CD8-positive, alpha-beta memory T cell (primary cell): ENCODE measurements around the gene IRF9. TPM values are rescaled to one million over a fixed set of nuclear protein-coding genes. Genes with fewer than 3 reads are reported as not detected.

Source experiments
- CTCF ChIA-PET: fragments of 350-600 bp; sonication (Branson Sonifier 250); formaldehyde crosslinking; loops from one replicate; lab custom pipeline; 2021; ENCODE audit warnings: antibody characterized with exemption; lab: Charles Lee
- POLR2A ChIA-PET: fragments of 350-600 bp; sonication (Branson Sonifier 250); formaldehyde crosslinking; loops from one replicate; lab custom pipeline; 2021; ENCODE audit warnings: antibody characterized with exemption; lab: Charles Lee
- DNase-seq, 5 donors: peaks; one replicate each; pipeline versions ENCODE4 v3.0.0 to v3.0.0-alpha.2; 2020 to 2022; ENCODE audit warnings: mixed read lengths in 1 of 5
- H3K27ac ChIP-seq: one replicate; pipeline ENCODE4 v1.7.0; 2013; ENCODE audit warnings: low read depth, mild to moderate bottlenecking, low read length, moderate library complexity
- H3K27me3 ChIP-seq: 2 replicates; pipeline ENCODE4 v1.7.0; 2013; ENCODE audit warnings: low read length, mild to moderate bottlenecking; ENCODE audit not compliant: insufficient read depth, poor library complexity, severe bottlenecking
- H3K36me3 ChIP-seq: 2 replicates; pipeline ENCODE4 v1.7.0; 2013; ENCODE audit warnings: mild to moderate bottlenecking, low read length, moderate library complexity; ENCODE audit not compliant: insufficient read depth
- H3K4me1 ChIP-seq: 2 replicates; pipeline ENCODE4 v1.7.0; 2013; ENCODE audit warnings: mild to moderate bottlenecking, low read length, moderate library complexity; ENCODE audit not compliant: insufficient read depth
- H3K4me3 ChIP-seq: 2 replicates; pipeline ENCODE4 v1.7.0; 2013; ENCODE audit warnings: mild to moderate bottlenecking, low read length
- H3K9me3 ChIP-seq: 2 replicates; pipeline ENCODE4 v1.7.0; 2013; ENCODE audit warnings: mild to moderate bottlenecking, low read length
- H3K27ac Mint-ChIP-seq, 8 donors: one replicate each; pipeline ENCODE4 v1.8.0; 2020 to 2021; ENCODE audit warnings: mixed read lengths in 8 of 8, mild to moderate bottlenecking in 6 of 8, inconsistent platforms in 3 of 8, moderate library complexity in 3 of 8
- H3K27me3 Mint-ChIP-seq, 2 donors: one replicate each; pipeline ENCODE4 v1.8.0; 2020 to 2021; ENCODE audit warnings: mixed read lengths in 2 of 2, mild to moderate bottlenecking in 1 of 2, moderate library complexity in 1 of 2
- H3K36me3 Mint-ChIP-seq, 3 donors: one replicate each; pipeline ENCODE4 v1.8.0; 2020 to 2021; ENCODE audit warnings: mixed read lengths in 3 of 3, inconsistent platforms in 1 of 3, mild to moderate bottlenecking in 1 of 3
- H3K4me1 Mint-ChIP-seq, 3 donors: one replicate each; pipeline ENCODE4 v1.8.0; 2020 to 2021; ENCODE audit warnings: mixed read lengths in 3 of 3, inconsistent platforms in 1 of 3, mild to moderate bottlenecking in 1 of 3
- H3K4me3 Mint-ChIP-seq, 7 donors: one replicate each; pipeline ENCODE4 v1.8.0; 2020 to 2021; ENCODE audit warnings: mixed read lengths in 7 of 7, mild to moderate bottlenecking in 6 of 7, moderate library complexity in 4 of 7, inconsistent platforms in 2 of 7
- H3K9me3 Mint-ChIP-seq, 5 donors: one replicate each; pipeline ENCODE4 v1.8.0; 2020 to 2022; ENCODE audit warnings: mixed read lengths in 5 of 5, mild to moderate bottlenecking in 3 of 5, moderate library complexity in 2 of 5, inconsistent platforms in 1 of 5
- polyA plus RNA-seq: library from polyadenylated mRNA; unstranded; fragments of 300-500 nt; fragmentation: Illumina TruSeq; gene quantifications from one replicate; pipeline ENCODE4 v1.2.3, GENCODE V29; 2021
- total RNA-seq, 2 experiments: library from RNA; stranded (reverse); gene quantifications; one replicate each; pipeline ENCODE4 v1.2.3, GENCODE V29; 2021

Gene IRF9
- total and polyA plus RNA-seq, 3 experiments from 2014 or later = 62.0 to 91.7 (median 68.6) TPM

DNA sequence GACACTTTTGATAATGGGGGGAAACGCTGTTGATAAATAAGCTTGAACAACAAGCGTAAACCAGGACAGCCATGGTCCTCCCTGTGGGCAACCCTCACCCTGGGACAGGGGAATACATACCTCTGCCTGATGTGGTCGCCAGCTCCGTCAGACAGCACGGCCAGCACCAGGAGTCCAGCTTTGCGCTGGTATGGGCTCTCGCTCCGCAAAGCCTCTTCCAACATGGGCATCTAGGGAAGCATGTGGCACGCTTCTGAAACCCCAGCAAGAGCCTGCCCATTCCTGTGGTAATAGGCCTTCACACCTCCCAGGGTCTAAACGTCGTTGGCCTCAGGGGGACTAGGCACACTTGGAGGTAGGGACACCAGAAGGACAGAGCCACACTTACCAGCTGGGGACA is 24.7 kb downstream of the IRF9 start:
- H3K27me3 ChIP-seq = no peaks in the 10 kb centered on the region
- H3K9me3 Mint-ChIP-seq = no peaks in the 10 kb centered on the region
- ChIA-PET CTCF (interaction anchor here (1.3 to 5.2 kb wide), 3 partner anchors 10 to 246 kb away, joined by 4 to 36 read pairs (median 6); partner anchors contain the start of genes IRF9 and TM9SF1), POLR2A (interaction anchor here (0.6 to 1.2 kb wide), 2 partner anchors 10 to 27 kb away, joined by 3 read pairs; no protein-coding TSS in a partner anchor)
- H3K27ac Mint-ChIP-seq = peak overlapping the region in 3 of 8 donors; percentile 58 to 99 (median 66)
- no peaks in the 10 kb centered on the region for H3K27me3 Mint-ChIP-seq
- peaks cover 0 to 70% (median 3%) of the 10 kb centered on the region in 3 donors for H3K36me3 Mint-ChIP-seq
- H3K27ac ChIP-seq = no peak overlapping the region
- H3K4me1 Mint-ChIP-seq = peaks cover 24 to 34% (median 29%) of the 10 kb centered on the region in 3 donors
- no peak overlapping the region for H3K4me3 ChIP-seq
- no peaks in the 10 kb centered on the region for H3K9me3 ChIP-seq
- peak overlapping the region in 1 of 7 donors; percentile 24 for H3K4me3 Mint-ChIP-seq
- DNase-seq = no peak
- peaks cover 31% of the 10 kb centered on the region for H3K36me3 ChIP-seq
- peaks cover 25% of the 10 kb centered on the region for H3K4me1 ChIP-seq

DNA sequence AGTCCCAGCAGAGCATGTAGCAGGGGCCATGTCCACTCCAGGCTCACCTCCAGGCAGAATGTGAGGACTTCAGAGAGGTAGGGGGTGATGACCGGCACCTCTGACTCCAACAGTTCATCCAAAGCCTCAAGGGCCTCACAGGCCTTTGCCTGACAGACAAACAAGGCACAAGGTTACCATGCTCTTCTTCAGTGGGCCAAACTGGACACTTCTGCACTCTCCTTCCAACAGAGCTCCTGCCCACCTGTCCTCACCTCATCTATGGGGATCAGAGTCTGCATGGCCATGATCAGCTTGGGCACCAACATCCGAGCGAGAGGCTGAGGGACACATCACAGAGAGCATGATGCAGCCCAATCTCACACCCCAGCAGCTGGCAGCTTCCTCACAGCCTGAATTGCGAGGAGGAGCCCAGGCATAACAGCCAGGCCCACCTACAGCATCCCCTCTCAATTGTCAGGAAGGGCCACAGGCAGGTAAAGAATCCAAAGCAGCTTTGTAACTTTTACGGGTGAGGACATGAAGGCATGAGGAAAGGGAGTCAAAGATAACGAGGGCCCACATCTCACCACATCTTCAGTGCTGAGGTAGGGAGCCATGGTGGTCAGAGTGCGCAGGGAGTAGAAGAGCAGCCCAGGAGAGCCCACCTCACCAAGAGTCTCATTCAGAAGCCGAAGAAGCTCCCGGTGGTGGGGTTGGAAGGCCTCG is 25.9 kb downstream of the IRF9 start:
- H3K27ac Mint-ChIP-seq = peak overlapping the region; percentile 58 to 99 (median 86)
- no peak overlapping the region for H3K4me3 ChIP-seq
- H3K4me1 ChIP-seq = peaks cover 25% of the 10 kb centered on the region
- DNase-seq = no peak
- peaks cover 36% of the 10 kb centered on the region for H3K36me3 ChIP-seq
- H3K4me1 Mint-ChIP-seq = peaks cover 21 to 43% (median 30%) of the 10 kb centered on the region in 3 donors
- H3K27me3 Mint-ChIP-seq = no peaks in the 10 kb centered on the region
- no peaks in the 10 kb centered on the region for H3K9me3 ChIP-seq
- POLR2A ChIA-PET = interaction anchor here (1.3 kb wide), 1 partner anchor 25 kb away, joined by 3 read pairs; no protein-coding TSS in a partner anchor
- no peaks in the 10 kb centered on the region for H3K9me3 Mint-ChIP-seq
- peaks cover 0 to 68% (median 0%) of the 10 kb centered on the region in 3 donors for H3K36me3 Mint-ChIP-seq
- no peaks in the 10 kb centered on the region for H3K27me3 ChIP-seq
- peak overlapping the region; percentile 34 to 94 (median 69) for H3K4me3 Mint-ChIP-seq
- CTCF ChIA-PET = interaction anchor here (0.8 to 5.2 kb wide), 4 partner anchors 26 to 250 kb away, joined by 3 to 36 read pairs (median 5); partner anchors contain the start of genes IRF9 and TINF2
- H3K27ac ChIP-seq = no peak overlapping the region

DNA sequence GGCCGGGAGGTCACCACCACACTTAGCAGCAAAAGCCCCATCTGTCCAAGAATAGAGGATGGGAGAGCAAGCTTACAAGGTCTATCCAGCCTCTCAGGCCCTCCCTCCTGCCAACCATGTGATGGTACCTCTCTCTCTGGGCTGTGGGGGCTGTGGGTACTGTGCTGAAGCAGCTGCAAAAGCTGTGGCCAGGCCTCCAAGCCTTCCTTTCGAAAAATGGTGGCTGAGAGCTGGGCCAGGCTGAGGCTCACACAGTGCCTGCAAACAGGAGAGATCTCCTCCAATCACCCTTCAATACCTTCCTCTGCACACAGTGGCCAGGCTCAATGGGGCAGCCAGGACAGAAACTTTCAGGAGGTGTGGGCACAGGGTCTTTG is 26.5 kb downstream of the IRF9 start:
- H3K27me3 ChIP-seq = no peaks in the 10 kb centered on the region
- no peaks in the 10 kb centered on the region for H3K9me3 ChIP-seq
- H3K4me3 ChIP-seq = peak overlapping the region; percentile 85
- Mint-ChIP-seq H3K9me3 (no peaks in the 10 kb centered on the region), H3K36me3 (peaks cover 0 to 68% (median 2%) of the 10 kb centered on the region in 3 donors), H3K4me1 (peaks cover 24 to 49% (median 36%) of the 10 kb centered on the region in 3 donors), H3K27ac (peak overlapping the region; percentile 80 to 99 (median 96)), H3K27me3 (no peaks in the 10 kb centered on the region), H3K4me3 (peak overlapping the region; percentile 90 to 95 (median 92))
- H3K27ac ChIP-seq = no peak overlapping the region
- H3K4me1 ChIP-seq = peaks cover 28% of the 10 kb centered on the region
- no peak for DNase-seq
- CTCF ChIA-PET = interaction anchor here (0.8 to 5.2 kb wide), 4 partner anchors 26 to 249 kb away, joined by 3 to 36 read pairs (median 5); partner anchors contain the start of genes IRF9 and TINF2
- POLR2A ChIA-PET = interaction anchor here (1.3 kb wide), 1 partner anchor 25 kb away, joined by 3 read pairs; no protein-coding TSS in a partner anchor
- H3K36me3 ChIP-seq = peaks cover 41% of the 10 kb centered on the region

DNA sequence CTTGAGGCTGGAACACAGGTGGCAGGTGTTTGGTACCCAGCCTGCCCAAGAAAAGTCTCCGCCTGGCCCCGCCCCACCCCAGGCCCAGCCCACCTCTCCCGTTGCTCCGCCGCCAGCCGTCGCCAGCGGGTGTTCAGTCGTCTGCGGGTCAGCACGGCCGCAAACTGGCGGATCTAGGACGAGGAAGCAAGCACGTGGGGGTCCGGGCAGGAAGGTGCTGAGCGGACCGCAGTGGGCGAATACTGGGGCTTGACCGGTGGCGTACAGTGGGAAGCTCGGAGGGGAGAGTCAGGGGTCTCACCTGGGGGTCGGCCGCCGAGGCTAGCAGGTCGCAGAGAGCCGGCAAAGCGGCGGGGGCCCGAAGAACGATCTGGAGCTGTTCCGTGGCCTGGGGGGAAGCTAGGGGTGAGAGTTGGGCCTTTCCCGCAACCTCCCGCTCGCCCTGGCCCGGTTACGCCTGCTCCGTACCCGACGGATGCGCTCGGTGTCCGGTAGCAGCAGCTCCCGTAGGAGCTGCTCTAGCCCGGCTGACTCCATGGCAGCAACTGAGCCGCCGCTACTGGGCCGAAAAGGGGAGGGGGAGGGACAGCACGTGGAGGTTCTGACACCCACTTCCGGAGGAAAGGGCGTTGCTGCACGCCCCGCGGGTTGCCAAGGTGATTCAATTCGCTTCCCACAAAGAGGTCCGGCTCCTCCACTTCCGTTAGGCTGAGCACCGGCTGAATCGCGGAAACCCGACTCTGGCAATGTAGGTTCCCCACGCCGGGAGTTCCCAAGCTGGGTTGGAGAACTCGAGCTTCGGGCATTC is 27.4 kb downstream of the IRF9 start, which contains the start of gene IPO4:
IPO4 (minus strand) TSS at position 566 of the 808 bp plus-strand sequence; CDS start at position 537, 29 bp downstream.
- peak within 1 kb of the TSS; percentile 74 for H3K27ac ChIP-seq
- Mint-ChIP-seq H3K36me3 (peaks cover 0 to 65% (median 8%) of the 10 kb centered on the region in 3 donors), H3K4me3 (peak within 1 kb of the TSS; percentile 90 to 95 (median 92)), H3K4me1 (peaks cover 25 to 56% (median 43%) of the 10 kb centered on the region in 3 donors), H3K27ac (peak within 1 kb of the TSS; percentile 80 to 99 (median 96)), H3K27me3 (no peaks in the 10 kb centered on the region), H3K9me3 (no peaks in the 10 kb centered on the region)
- ChIA-PET POLR2A (interaction anchor here (0.6 to 2.0 kb wide), 9 partner anchors 18 to 156 kb away, joined by 3 to 16 read pairs (median 4); partner anchors contain the start of genes CHMP4A, IRF9, MDP1 and PSME1), CTCF (interaction anchor here (0.5 to 5.2 kb wide), 14 partner anchors 11 to 243 kb away, joined by 3 to 36 read pairs (median 5); partner anchors contain the start of genes CHMP4A, CIDEB, DCAF11 and IRF9)
- H3K4me3 ChIP-seq = peak within 1 kb of the TSS; percentile 85
- no peaks in the 10 kb centered on the region for H3K9me3 ChIP-seq
- peaks cover 31% of the 10 kb centered on the region for H3K4me1 ChIP-seq
- DNase-seq = peak; percentile 91 to 97 (median 94)
- no peaks in the 10 kb centered on the region for H3K27me3 ChIP-seq
- H3K36me3 ChIP-seq = peaks cover 44% of the 10 kb centered on the region

DNA sequence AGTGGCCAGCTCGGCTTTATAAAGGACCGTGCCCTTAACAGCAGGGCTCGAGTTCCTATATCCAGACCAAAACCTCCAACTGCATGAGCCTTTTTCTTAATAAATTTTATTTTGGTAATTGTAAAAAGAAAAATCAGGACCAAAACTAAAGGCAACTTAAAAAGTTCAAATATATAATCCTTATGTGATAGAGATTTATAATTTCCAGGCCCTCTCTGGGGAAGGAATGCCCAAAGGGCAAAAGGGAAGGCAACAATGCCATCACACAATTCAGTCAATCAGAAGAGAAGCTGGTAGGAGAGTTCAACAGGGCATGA is 28.0 kb downstream of the IRF9 start:
- ChIA-PET POLR2A (interaction anchor here (0.6 to 2.0 kb wide), 8 partner anchors 18 to 54 kb away, joined by 3 to 16 read pairs (median 4); partner anchors contain the start of genes CHMP4A, IRF9, MDP1 and PSME1), CTCF (interaction anchor here (0.5 to 5.2 kb wide), 14 partner anchors 11 to 242 kb away, joined by 3 to 36 read pairs (median 5); partner anchors contain the start of genes CHMP4A, CIDEB, DCAF11 and IRF9)
- no peak for DNase-seq
- Histone ChIP-seq H3K4me1 (peaks cover 32% of the 10 kb centered on the region), H3K9me3 (no peaks in the 10 kb centered on the region), H3K27me3 (no peaks in the 10 kb centered on the region), H3K27ac (peak overlapping the region; percentile 74), H3K36me3 (peaks cover 42% of the 10 kb centered on the region), H3K4me3 (no peak overlapping the region)
- Mint-ChIP-seq H3K9me3 (no peaks in the 10 kb centered on the region), H3K27me3 (no peaks in the 10 kb centered on the region), H3K27ac (peak overlapping the region; percentile 80 to 99 (median 96)), H3K4me1 (peaks cover 27 to 58% (median 46%) of the 10 kb centered on the region in 3 donors), H3K36me3 (peaks cover 0 to 62% (median 8%) of the 10 kb centered on the region in 3 donors), H3K4me3 (peak overlapping the region; percentile 90 to 95 (median 92))

DNA sequence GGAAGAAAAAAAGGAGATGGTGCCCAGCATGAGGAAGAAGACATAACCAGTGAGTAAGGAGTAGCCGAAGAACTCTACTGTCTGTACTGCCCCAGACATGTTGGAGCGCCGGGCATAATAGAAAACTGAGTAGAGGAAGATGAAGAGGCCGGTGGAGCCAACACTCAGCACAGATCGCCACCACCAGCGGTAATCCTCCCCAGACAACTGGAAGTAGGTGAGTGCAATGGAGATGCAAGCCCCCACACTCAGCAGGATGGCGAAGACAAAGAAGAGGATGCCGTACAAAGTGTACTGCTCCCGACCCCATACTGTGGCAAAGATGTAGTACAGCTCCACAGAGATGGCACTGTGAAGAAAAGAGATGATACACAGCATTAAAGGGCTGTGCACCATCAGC is 28.4 kb downstream of the IRF9 start:
- no peak overlapping the region for H3K27ac ChIP-seq
- H3K9me3 Mint-ChIP-seq = no peaks in the 10 kb centered on the region
- no peak for DNase-seq
- H3K4me3 Mint-ChIP-seq = peak overlapping the region in 2 of 7 donors; percentile 94 to 95
- H3K27me3 ChIP-seq = no peaks in the 10 kb centered on the region
- H3K9me3 ChIP-seq = no peaks in the 10 kb centered on the region
- H3K36me3 Mint-ChIP-seq = peaks cover 0 to 62% (median 8%) of the 10 kb centered on the region in 3 donors
- no peak overlapping the region for H3K4me3 ChIP-seq
- H3K4me1 ChIP-seq = peaks cover 37% of the 10 kb centered on the region
- H3K36me3 ChIP-seq = peaks cover 41% of the 10 kb centered on the region
- peak overlapping the region; percentile 44 to 99 (median 96) for H3K27ac Mint-ChIP-seq
- ChIA-PET CTCF (interaction anchor here (1.0 to 5.2 kb wide), 13 partner anchors 17 to 242 kb away, joined by 3 to 36 read pairs (median 6); partner anchors contain the start of genes CHMP4A, CIDEB, DCAF11 and IRF9), POLR2A (interaction anchor here (1.3 to 2.0 kb wide), 7 partner anchors 23 to 54 kb away, joined by 3 to 16 read pairs (median 4); partner anchors contain the start of genes CHMP4A, IRF9, MDP1 and PSME1)
- peaks cover 31 to 62% (median 50%) of the 10 kb centered on the region in 3 donors for H3K4me1 Mint-ChIP-seq
- no peaks in the 10 kb centered on the region for H3K27me3 Mint-ChIP-seq

DNA sequence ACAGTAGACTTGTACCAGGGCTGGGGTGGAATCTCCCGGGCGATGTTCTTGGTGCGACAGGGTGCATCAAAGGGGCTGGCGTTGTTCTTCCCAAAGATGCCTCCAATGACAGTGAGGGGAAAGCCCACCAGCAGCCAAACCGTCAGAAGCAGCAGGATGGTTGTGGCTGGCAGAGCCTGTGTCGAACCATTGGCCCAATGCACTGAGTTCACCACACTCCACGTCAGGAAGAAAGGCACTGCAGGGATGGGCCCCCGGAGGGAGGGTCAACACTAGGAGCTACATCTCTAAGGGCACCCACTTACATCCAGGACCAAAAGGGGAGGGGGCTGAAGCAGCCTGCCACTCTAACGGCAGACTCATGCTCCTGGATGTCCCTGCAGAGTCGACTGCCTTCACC is 29.4 kb downstream of the IRF9 start:
- peaks cover 0 to 60% (median 8%) of the 10 kb centered on the region in 3 donors for H3K36me3 Mint-ChIP-seq
- peaks cover 37 to 72% (median 56%) of the 10 kb centered on the region in 3 donors for H3K4me1 Mint-ChIP-seq
- H3K27me3 Mint-ChIP-seq = no peaks in the 10 kb centered on the region
- no peaks in the 10 kb centered on the region for H3K9me3 Mint-ChIP-seq
- no peaks in the 10 kb centered on the region for H3K9me3 ChIP-seq
- H3K4me3 Mint-ChIP-seq = peak overlapping the region in 1 of 7 donors; percentile 55
- H3K27ac ChIP-seq = no peak overlapping the region
- H3K27me3 ChIP-seq = no peaks in the 10 kb centered on the region
- POLR2A ChIA-PET = no interaction called here
- H3K27ac Mint-ChIP-seq = peak overlapping the region in 5 of 8 donors; percentile 86 to 99 (median 96)
- peaks cover 32% of the 10 kb centered on the region for H3K36me3 ChIP-seq
- H3K4me1 ChIP-seq = peaks cover 43% of the 10 kb centered on the region
- CTCF ChIA-PET = interaction anchor here (1.6 kb wide), 1 partner anchor 52 kb away, joined by 4 read pairs; the partner anchor contains the start of gene TINF2
- no peak for DNase-seq
- no peak overlapping the region for H3K4me3 ChIP-seq
